ENCODE measurements around the gene CLEC4F. TPM values are rescaled to one million over a fixed set of nuclear protein-coding genes. Genes with fewer than 3 reads are reported as not detected.

The CLEC4F gene
- total and polyA plus RNA-seq, 9 donors, result 0.11 to 1.4 (median 0.42) TPM; not detected in 1

DNA sequence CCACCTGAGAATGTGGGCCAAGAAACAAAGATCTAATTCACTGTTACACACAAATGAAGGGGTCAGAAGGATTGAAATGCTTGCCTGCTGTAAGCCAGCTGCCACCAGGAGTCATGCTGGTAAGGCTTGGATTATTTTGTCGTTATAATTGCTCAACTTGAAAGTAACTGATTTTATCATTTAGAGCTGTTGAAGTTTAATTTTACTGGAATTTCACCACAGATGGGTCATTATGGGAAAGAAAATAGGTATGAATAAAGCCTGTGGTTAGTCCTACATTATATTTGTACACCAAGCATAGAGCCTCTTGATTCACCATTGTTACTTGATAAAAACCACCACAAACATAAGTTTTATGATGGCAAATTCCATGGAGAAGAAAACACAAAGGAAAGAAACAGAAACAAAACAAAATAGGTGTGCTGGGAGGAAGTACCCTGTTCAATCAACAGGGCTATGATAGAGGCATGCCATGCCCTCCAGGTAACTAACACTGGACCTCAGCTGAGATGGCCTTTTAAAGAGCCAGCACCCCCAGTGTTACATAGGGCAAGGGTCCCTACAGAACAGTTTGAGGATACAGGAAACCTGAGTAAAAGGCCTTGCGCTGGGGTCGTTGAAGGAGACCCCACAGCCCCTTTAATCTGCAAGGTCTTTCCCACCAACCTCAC, 3.0 kb downstream of the CLEC4F start:
- 84 to 87% (median 87%) methylated on average over 3 of the region's 3 CpGs for WGBS, 3 donors
- TF ChIP-seq POLR2A (IDR thresholded peaks at IDR 0.05) (no peak), EP300 (IDR thresholded peaks at IDR 0.05) (no peak)
- TF ChIP-seq, protein P1, sequence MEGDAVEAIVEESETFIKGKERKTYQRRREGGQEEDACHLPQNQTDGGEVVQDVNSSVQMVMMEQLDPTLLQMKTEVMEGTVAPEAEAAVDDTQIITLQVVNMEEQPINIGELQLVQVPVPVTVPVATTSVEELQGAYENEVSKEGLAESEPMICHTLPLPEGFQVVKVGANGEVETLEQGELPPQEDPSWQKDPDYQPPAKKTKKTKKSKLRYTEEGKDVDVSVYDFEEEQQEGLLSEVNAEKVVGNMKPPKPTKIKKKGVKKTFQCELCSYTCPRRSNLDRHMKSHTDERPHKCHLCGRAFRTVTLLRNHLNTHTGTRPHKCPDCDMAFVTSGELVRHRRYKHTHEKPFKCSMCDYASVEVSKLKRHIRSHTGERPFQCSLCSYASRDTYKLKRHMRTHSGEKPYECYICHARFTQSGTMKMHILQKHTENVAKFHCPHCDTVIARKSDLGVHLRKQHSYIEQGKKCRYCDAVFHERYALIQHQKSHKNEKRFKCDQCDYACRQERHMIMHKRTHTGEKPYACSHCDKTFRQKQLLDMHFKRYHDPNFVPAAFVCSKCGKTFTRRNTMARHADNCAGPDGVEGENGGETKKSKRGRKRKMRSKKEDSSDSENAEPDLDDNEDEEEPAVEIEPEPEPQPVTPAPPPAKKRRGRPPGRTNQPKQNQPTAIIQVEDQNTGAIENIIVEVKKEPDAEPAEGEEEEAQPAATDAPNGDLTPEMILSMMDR (IDR thresholded peaks at IDR 0.05), result no peak
- H3K36me3 ChIP-seq, result no peaks in the 10 kb centered on the region
- intact Hi-C loops (cut with DNase I), result no loop called here
- no peak overlapping the region for H3K4me3 ChIP-seq
- H3K4me1 ChIP-seq (ENCODE audit: insufficient read depth), result no peaks in the 10 kb centered on the region
- DNase-seq, result no peak
- H3K9me3 ChIP-seq, result no peaks in the 10 kb centered on the region
- no peaks in the 10 kb centered on the region for H3K27me3 ChIP-seq
- H3K27ac ChIP-seq, result no peak overlapping the region

DNA sequence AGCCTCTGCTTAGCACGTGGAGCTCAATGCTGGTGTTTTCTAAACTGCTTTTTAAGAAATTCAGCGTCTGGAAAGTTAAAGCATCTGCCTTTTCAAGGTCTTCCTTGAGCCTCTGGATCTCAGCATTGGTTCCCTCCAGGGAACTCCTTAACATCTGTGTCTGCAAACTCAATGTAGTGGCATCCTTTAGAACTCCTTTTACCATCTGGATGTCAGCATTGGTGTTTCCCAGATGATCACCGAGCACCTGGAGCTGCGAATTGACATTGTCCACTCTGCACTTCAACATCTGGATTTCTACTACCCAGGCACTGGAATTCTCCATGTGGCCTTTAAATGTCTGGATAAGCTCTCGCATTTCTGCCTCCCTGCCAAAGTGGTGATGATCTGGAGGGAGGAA, 3.7 kb downstream of the CLEC4F start:
- no peak overlapping the region for H3K27ac ChIP-seq
- H3K36me3 ChIP-seq, result no peaks in the 10 kb centered on the region
- DNase-seq, result no peak
- H3K4me3 ChIP-seq, result no peak overlapping the region
- 36 to 53% (median 48%) methylated on average over 5 of the region's 5 CpGs for WGBS, 3 donors
- no peaks in the 10 kb centered on the region for H3K27me3 ChIP-seq
- TF ChIP-seq POLR2A (IDR thresholded peaks at IDR 0.05) (no peak), EP300 (IDR thresholded peaks at IDR 0.05) (no peak)
- TF ChIP-seq, protein P1 (IDR thresholded peaks at IDR 0.05), result no peak
- H3K4me1 ChIP-seq (ENCODE audit: insufficient read depth), result no peaks in the 10 kb centered on the region
- intact Hi-C loops (cut with DNase I), result no loop called here
- no peaks in the 10 kb centered on the region for H3K9me3 ChIP-seq

DNA sequence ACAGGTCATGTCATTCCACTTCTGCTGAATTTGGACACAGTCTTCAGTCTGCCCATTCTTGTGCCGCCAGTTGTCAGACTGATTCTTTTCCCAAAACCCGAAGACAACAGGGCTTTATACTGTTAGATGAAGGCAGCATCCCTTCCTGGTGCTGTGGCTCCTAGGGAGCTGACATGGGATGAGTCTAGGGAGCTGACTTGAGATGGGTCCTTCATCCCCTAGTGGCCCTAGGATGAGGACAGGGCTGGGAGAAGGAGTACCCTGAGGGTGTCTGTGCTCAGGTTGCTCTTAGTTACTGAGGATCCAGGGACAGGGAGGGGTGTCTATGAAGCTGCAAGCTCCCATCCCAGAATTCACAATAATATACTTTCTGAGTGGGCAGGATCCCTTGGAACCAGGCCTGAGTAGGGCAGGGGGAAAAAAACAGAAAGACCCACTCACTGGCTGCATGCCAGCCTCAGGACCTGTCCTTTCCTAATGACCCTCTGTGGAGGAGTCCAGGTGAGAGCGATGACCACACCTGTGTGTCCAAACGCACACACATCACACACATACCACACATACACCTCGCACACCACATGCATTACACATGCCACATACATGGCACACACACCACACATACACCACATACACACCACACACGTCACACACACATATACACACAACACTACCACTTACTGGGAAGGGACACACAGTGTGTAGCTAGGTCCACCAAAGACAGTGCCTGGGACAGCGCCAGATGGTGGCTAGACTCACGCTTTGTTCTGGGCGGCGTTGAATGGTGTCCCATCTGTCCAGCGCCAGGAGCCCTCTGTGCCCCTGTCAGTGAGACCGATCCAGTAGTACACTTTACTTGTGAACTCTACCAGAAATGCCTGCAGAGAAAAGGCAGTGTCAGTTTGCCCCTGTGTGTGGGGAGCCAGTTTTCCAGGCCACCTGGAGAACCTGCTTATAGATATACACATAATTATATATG, 11.1 kb downstream of the CLEC4F start:
- intact Hi-C loops (cut with DNase I), result no loop called here
- WGBS, 3 donors, result 85 to 87% (median 87%) methylated on average over 12 of the region's 12 CpGs
- no peaks in the 10 kb centered on the region for H3K36me3 ChIP-seq
- no peak overlapping the region for H3K27ac ChIP-seq
- H3K4me1 ChIP-seq (ENCODE audit: insufficient read depth), result no peaks in the 10 kb centered on the region
- TF ChIP-seq, protein P1 (IDR thresholded peaks at IDR 0.05), result no peak
- TF ChIP-seq EP300 (IDR thresholded peaks at IDR 0.05) (no peak), POLR2A (IDR thresholded peaks at IDR 0.05) (no peak)
- H3K27me3 ChIP-seq, result no peaks in the 10 kb centered on the region
- H3K4me3 ChIP-seq, result no peak overlapping the region
- H3K9me3 ChIP-seq, result no peaks in the 10 kb centered on the region
- no peak for DNase-seq

DNA sequence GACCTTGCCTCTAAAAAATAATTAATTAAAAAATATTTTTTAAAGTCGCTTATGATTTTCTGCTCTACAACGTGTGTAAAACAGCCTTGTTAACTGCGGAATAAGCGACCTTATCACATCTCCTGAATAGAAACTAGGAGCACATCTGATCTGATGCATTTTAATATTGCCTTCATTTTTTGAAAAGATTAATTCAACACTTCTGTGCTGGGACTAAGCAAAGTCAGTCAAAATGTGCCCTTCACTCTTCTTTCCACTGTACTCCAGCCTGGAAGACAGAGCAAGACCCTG, 12.6 kb downstream of the CLEC4F start:
- no peak for DNase-seq
- Histone ChIP-seq H3K36me3 (no peaks in the 10 kb centered on the region), H3K27me3 (no peaks in the 10 kb centered on the region), H3K9me3 (no peaks in the 10 kb centered on the region), H3K4me3 (no peak overlapping the region), H3K27ac (no peak overlapping the region), H3K4me1 (ENCODE audit: insufficient read depth) (no peaks in the 10 kb centered on the region)
- 85 to 90% (median 88%) methylated on average over 4 of the region's 4 CpGs for WGBS, 3 donors
- TF ChIP-seq, protein P1 (IDR thresholded peaks at IDR 0.05), result no peak
- TF ChIP-seq EP300 (IDR thresholded peaks at IDR 0.05), result no peak
- TF ChIP-seq POLR2A (IDR thresholded peaks at IDR 0.05), result no peak
- intact Hi-C loops (cut with DNase I), result no loop called here

Measured in ovary (tissue), 9 donors.